Nephron (organoid): Measurements from ENCODE around the gene ARHGAP26.

ENCODE experiments used
- H3K27ac Mint-ChIP-seq, 3 experiments: 2 replicates each; pipeline ENCODE4 v1.8.0; 2020; ENCODE audit warnings: mixed read lengths in 3 of 3, mild to moderate bottlenecking in 2 of 3, moderate library complexity in 1 of 3
- H3K27me3 Mint-ChIP-seq: 2 replicates; pipeline ENCODE4 v1.8.0; 2021; ENCODE audit warnings: low read depth, mild to moderate bottlenecking, moderate library complexity, mixed read lengths
- H3K36me3 Mint-ChIP-seq: 2 replicates; pipeline ENCODE4 v1.8.0; 2020; ENCODE audit warnings: low read depth, mixed read lengths
- H3K4me1 Mint-ChIP-seq: 2 replicates; pipeline ENCODE4 v1.8.0; 2020; ENCODE audit warnings: mixed read lengths
- H3K4me3 Mint-ChIP-seq, 3 experiments: 2 replicates each; pipeline ENCODE4 v1.8.0; 2020; ENCODE audit warnings: mild to moderate bottlenecking in 3 of 3, mixed read lengths in 3 of 3, moderate library complexity in 2 of 3
- H3K9me3 Mint-ChIP-seq: 2 replicates; pipeline ENCODE4 v1.8.0; 2020; ENCODE audit warnings: mixed read lengths
- TF ChIP-seq, protein P1 (sequence below), 3 experiments: fragments of 200-600 bp; sonication (generic); IDR thresholded peaks; one replicate each; pipeline ENCODE4 v1.5.0; 2021; ENCODE audit warnings: antibody characterized with exemption in 3 of 3; ENCODE audit not compliant: unreplicated experiment in 3 of 3

ARHGAP26 gene

GRCh38 chr5:142737179-142737578 is 33.0 kb upstream of the ARHGAP26 start:
- TF ChIP-seq, protein P1, sequence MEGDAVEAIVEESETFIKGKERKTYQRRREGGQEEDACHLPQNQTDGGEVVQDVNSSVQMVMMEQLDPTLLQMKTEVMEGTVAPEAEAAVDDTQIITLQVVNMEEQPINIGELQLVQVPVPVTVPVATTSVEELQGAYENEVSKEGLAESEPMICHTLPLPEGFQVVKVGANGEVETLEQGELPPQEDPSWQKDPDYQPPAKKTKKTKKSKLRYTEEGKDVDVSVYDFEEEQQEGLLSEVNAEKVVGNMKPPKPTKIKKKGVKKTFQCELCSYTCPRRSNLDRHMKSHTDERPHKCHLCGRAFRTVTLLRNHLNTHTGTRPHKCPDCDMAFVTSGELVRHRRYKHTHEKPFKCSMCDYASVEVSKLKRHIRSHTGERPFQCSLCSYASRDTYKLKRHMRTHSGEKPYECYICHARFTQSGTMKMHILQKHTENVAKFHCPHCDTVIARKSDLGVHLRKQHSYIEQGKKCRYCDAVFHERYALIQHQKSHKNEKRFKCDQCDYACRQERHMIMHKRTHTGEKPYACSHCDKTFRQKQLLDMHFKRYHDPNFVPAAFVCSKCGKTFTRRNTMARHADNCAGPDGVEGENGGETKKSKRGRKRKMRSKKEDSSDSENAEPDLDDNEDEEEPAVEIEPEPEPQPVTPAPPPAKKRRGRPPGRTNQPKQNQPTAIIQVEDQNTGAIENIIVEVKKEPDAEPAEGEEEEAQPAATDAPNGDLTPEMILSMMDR (IDR thresholded peaks at IDR 0.05; ENCODE audit: unreplicated experiment in 3 of 3) = no peak

GRCh38 chr5:142740474-142741242 is 29.5 kb upstream of the ARHGAP26 start:
- H3K36me3 Mint-ChIP-seq = no peaks in the 10 kb centered on the region
- H3K4me3 Mint-ChIP-seq = no peak overlapping the region
- peaks cover 22% of the 10 kb centered on the region for H3K4me1 Mint-ChIP-seq
- no peak overlapping the region for H3K27ac Mint-ChIP-seq
- H3K9me3 Mint-ChIP-seq = no peaks in the 10 kb centered on the region
- H3K27me3 Mint-ChIP-seq = peaks cover 8% of the 10 kb centered on the region
- TF ChIP-seq, protein P1 (IDR thresholded peaks at IDR 0.05; ENCODE audit: unreplicated experiment in 3 of 3) = no peak

More at GRCh38 chr5:142737179-142737578, 33.0 kb upstream of the ARHGAP26 start:
- no peak overlapping the region for H3K27ac Mint-ChIP-seq
- no peak overlapping the region for H3K4me3 Mint-ChIP-seq
- H3K27me3 Mint-ChIP-seq = peaks cover 6% of the 10 kb centered on the region
- peaks cover 19% of the 10 kb centered on the region for H3K4me1 Mint-ChIP-seq
- H3K9me3 Mint-ChIP-seq = no peaks in the 10 kb centered on the region
- H3K36me3 Mint-ChIP-seq = no peaks in the 10 kb centered on the region

- Mint-ChIP-seq H3K4me1 (peaks cover 17% of the 10 kb centered on the region), H3K4me3 (no peak overlapping the region), H3K9me3 (no peaks in the 10 kb centered on the region), H3K27ac (peak overlapping the region; percentile 12 to 93 (median 83)), H3K27me3 (peaks cover 4% of the 10 kb centered on the region), H3K36me3 (no peaks in the 10 kb centered on the region)
- TF ChIP-seq, protein P1 (IDR thresholded peaks at IDR 0.05; ENCODE audit: unreplicated experiment in 3 of 3) = no peak
Measured at GRCh38 chr5:142743592-142744441, 26.4 kb upstream of the ARHGAP26 start.

DNA sequence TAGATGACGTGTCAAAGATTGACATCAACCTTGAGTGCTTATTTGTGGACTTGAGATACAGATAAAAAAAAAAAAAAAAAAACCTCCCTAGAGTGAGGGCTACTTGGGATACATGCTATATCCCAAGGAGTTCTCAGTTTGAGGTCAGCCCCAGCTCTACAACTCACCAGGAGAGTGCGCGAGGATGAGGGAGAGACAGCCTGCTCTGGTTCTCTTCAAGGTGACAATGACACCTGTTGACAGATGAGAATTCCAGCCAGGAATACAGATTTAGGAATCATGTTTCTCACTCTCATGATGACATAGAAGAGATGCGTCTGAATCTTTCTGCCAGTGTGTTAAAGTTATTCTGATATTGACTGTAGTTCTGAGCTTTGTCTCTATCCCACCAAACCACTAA is 24.9 kb upstream of the ARHGAP26 start:
- Mint-ChIP-seq H3K27ac (no peak overlapping the region), H3K27me3 (peaks cover 4% of the 10 kb centered on the region), H3K36me3 (no peaks in the 10 kb centered on the region), H3K9me3 (no peaks in the 10 kb centered on the region), H3K4me3 (no peak overlapping the region), H3K4me1 (peaks cover 17% of the 10 kb centered on the region)
- TF ChIP-seq, protein P1 (IDR thresholded peaks at IDR 0.05; ENCODE audit: unreplicated experiment in 3 of 3) = no peak

GRCh38 chr5:142746532-142747433 is 23.4 kb upstream of the ARHGAP26 start:
- H3K4me1 Mint-ChIP-seq = peaks cover 17% of the 10 kb centered on the region
- no peaks in the 10 kb centered on the region for H3K36me3 Mint-ChIP-seq

More at GRCh38 chr5:142746532-142747433, 23.4 kb upstream of the ARHGAP26 start:
- Mint-ChIP-seq H3K27me3 (peaks cover 4% of the 10 kb centered on the region), H3K9me3 (no peaks in the 10 kb centered on the region), H3K4me3 (no peak overlapping the region), H3K27ac (no peak overlapping the region)
- TF ChIP-seq, protein P1 (IDR thresholded peaks at IDR 0.05; ENCODE audit: unreplicated experiment in 3 of 3) = no peak
